CMK (cell line): Measurements from ENCODE around the gene ITPKC.
"Not testable (repeated sequence)": the region's sequence is repeated elsewhere in the genome, so short reads cannot be mapped to it uniquely, and the experiment has no call there.

ENCODE experiments used
- DNase-seq: peaks from one replicate; pipeline ENCODE4 v3.0.0-alpha.2; 2010; ENCODE audit warnings: low read depth

The ITPKC gene

GRCh38 chr19:40717325-40717879 is 490 bp downstream of the ITPKC start:
- no peak for DNase-seq

GRCh38 chr19:40717880-40718773 is 1.2 kb downstream of the ITPKC start:
- no peak for DNase-seq

DNA sequence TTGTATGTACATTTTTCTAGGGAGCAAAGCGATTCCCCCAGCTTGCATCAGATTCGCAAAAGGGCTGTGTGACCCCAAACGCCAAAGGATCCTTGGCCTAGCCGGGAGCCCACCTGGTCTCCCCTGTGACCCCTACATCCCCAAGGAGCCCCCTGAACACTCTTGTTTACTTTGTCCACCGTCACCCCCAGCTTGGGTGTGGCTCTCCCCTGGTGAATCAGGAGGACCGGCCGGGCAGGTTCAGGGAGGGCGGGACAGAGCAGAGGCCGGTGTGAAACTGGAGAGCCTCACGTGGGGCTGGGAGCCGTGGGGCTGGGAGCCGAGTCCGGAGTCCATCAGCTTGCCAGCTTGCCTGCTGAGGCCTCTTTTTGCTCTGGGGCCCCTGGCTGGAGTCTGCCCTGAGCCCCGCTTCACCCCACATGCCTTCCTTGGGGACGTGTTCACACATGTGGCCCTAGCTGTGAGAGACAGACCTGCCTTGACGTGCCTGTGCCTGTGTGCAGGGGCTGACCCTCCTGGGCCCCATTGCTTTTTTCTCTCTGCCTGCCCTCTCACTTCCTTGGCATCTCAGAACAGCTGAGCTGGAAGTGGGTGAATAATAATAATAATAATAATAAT is 2.0 kb downstream of the ITPKC start:
- DNase-seq = no peak

GRCh38 chr19:40719414-40719894 is 2.5 kb downstream of the ITPKC start:
- no peak for DNase-seq

DNA sequence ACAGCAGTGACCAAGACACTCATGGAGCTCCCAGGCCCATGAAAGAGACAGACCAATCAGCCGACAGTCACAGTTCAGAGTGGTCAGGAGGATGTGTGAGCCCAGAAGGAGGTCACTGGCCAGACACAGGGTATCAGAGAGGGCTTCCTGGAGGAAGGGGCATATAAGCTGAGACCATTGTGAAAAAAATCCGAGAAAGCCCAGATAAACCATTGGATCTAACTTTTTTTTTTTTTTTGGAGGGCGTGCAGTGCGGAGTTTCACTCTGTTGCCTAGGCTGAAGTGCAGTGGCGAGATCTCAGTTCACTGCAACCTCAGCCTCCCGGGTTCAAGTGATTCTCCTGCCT is 4.2 kb downstream of the ITPKC start:
- DNase-seq = no peak

DNA sequence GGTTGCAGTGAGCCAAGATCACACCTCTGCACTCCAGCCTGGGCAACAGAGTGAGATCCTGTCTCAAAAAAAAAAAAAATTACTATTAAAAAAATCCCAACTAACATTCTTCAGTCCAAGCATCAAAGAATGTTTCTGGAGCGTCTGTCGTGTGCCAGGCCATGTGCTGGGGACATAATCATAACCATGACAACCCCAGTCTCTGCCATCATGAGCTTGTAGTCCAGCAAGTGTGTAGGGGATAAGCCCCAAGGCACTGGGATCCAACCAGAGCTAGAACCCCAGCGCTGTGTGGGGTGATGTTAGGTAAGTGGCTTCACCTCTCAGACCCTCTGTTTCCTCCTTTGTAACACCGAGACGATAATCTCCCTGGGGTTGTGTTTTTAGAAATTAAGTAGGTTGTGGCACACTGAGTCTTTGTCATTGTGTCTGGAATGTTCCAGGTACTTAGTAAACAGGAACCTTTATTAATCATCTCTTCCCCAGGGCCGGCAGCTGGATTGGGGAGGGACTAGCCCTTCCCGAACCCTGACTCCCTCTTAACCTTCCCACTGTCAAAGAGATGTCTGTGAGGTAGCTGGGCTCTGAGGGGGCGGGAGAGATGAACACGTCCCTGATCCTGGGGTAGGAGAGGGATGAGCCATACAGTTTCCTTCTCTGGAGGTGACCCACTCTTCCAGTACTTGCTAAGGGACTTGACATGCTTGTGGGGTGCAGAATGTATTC is 5.2 kb downstream of the ITPKC start:
- DNase-seq = no peak

- no peak for DNase-seq
Observed at GRCh38 chr19:40723661-40724254, 6.8 kb downstream of the ITPKC start.

GRCh38 chr19:40724315-40724714 is 7.4 kb downstream of the ITPKC start:
- no peak for DNase-seq

DNA sequence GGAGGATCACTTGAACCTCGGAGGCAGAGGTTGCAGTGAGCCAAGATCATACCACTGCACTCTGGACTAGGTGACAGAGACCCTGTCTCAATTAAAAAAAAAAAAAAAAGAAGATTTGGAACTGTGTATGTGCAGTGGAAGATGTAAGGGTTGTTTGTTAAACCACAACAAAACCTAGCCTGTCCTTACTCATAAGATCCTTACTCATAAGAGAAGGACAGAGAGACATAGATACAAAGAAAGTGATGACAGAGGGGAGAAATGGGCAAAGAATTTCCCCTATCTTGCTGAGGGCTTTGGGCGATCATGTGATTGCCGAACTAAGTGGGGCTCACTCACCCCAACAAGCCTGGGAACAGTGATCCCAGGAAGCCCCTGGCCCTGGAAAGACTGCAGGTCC is 7.9 kb downstream of the ITPKC start:
- no peak for DNase-seq

- DNase-seq = no peak
Observed at GRCh38 chr19:40726279-40726678, 9.4 kb downstream of the ITPKC start.

GRCh38 chr19:40730065-40730464 is 13.2 kb downstream of the ITPKC start:
- not testable (repeated sequence) for DNase-seq

DNA sequence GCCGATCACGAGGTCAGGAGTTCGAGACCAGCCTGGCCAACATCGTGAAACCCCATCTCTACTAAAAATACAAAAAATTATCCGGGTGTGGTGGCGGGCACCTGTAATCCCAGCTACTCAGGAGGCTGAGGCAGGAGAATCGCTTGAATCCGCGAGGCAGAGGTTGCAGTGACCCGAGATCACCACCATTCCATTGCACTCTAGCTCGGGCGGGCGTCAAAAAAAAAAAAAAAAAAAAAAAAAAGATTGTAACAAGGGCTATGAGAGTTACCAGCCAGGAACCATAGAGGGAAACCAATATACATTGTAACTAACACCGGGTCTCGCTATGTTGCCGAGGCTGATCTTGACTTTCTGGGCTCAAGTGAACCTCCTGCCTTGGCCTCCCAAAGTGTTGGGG is 15.4 kb downstream of the ITPKC start:
- DNase-seq = not testable (repeated sequence)

DNA sequence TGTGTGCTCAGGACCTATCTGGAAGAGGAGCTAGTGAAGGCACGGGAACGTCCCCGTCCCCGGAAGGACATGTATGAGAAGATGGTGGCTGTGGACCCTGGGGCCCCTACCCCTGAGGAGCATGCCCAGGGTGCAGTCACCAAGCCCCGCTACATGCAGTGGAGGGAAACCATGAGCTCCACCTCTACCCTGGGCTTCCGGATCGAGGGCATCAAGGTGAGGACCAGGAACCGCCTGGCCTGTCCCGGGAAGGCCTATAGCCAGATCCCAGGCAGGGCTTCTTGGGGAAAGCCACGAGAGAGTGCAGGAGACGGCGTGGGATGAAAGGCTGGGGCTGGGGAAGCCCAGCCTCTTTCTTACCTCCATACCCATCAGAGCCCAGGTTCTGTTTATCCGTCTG is 16.2 kb downstream of the ITPKC start:
- DNase-seq = no peak

- no peak for DNase-seq
Observed at GRCh38 chr19:40735013-40735771, 18.3 kb downstream of the ITPKC start.

GRCh38 chr19:40736661-40737060 is 19.7 kb downstream of the ITPKC start:
- no peak for DNase-seq

- DNase-seq = no peak
Observed at GRCh38 chr19:40737102-40737644, 20.3 kb downstream of the ITPKC start.

GRCh38 chr19:40739030-40739839 is 22.3 kb downstream of the ITPKC start:
- DNase-seq = no peak

- DNase-seq = no peak
Observed at GRCh38 chr19:40739871-40740703, 23.2 kb downstream of the ITPKC start.

DNA sequence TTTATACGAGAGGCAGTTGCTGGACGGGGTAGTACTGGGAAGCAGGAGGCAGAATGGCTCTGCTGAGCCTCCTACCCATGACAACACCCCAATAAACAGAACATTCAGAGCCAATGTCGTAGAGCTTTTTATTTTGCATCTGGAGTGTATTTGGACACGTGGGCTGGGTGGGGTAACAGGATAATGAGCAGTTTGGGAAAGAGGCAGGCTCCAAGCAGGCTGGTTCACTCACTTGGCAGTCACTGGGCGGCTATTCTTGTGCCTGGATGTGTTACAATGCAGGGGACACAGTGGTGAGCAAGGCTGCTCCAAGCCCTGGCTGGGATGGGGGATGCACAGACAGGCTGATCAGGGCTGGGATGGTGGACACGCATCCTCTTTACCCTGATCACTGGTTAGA is 23.8 kb downstream of the ITPKC start:
- no peak for DNase-seq
